Upper lobe of left lung (tissue), 4 donors: ENCODE data around the gene DELE1.

ENCODE experiments used
- CTCF ChIP-seq, 6 experiments: fragments of 450-650 bp in 4 of 6; fragments of 200-600 bp in 2 of 6; sonication (generic) in 2 of 6; IDR thresholded peaks; one replicate each; pipeline ENCODE4 v1.5.1; 2016 to 2019; ENCODE audit warnings: antibody characterized with exemption in 6 of 6
- EP300 ChIP-seq, 4 donors: sonication (generic); formaldehyde crosslinking; IDR thresholded peaks; one replicate each; pipeline ENCODE4 v1.5.1; 2017; ENCODE audit warnings: antibody characterized with exemption in 4 of 4, control low read depth in 2 of 4
- POLR2A ChIP-seq, 4 donors: fragments of 450-650 bp; IDR thresholded peaks; one replicate each; pipeline ENCODE4 v1.5.1; 2016 to 2017; ENCODE audit warnings: antibody characterized with exemption in 4 of 4, mild to moderate bottlenecking in 2 of 4

GRCh38 chr5:141914797-141915196 is 8.9 kb upstream of the DELE1 start:
- no peak for TF ChIP-seq CTCF (IDR thresholded peaks at IDR 0.05)
- TF ChIP-seq POLR2A (IDR thresholded peaks at IDR 0.05): no peak
- TF ChIP-seq EP300 (IDR thresholded peaks at IDR 0.05): no peak
